Activated CD4-positive, alpha-beta T cell treated with anti-CD3 and anti-CD28 coated beads, Interleukin-2, amount 50 U/mL, for 16 hours (primary cell): ENCODE results near the gene SPATA18.

Experiments
- DNase-seq: peaks from one replicate; pipeline ENCODE4 v3.0.0-alpha.2; 2020

SPATA18 gene, protein sequence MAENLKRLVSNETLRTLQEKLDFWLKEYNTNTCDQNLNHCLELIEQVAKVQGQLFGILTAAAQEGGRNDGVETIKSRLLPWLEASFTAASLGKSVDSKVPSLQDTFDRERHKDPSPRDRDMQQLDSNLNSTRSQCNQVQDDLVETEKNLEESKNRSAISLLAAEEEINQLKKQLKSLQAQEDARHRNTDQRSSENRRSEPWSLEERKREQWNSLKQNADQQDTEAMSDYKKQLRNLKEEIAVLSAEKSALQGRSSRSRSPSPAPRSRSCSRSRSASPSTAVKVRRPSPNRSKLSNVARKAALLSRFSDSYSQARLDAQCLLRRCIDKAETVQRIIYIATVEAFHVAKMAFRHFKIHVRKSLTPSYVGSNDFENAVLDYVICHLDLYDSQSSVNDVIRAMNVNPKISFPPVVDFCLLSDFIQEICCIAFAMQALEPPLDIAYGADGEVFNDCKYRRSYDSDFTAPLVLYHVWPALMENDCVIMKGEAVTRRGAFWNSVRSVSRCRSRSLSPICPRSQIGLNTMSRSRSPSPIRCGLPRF

DNA sequence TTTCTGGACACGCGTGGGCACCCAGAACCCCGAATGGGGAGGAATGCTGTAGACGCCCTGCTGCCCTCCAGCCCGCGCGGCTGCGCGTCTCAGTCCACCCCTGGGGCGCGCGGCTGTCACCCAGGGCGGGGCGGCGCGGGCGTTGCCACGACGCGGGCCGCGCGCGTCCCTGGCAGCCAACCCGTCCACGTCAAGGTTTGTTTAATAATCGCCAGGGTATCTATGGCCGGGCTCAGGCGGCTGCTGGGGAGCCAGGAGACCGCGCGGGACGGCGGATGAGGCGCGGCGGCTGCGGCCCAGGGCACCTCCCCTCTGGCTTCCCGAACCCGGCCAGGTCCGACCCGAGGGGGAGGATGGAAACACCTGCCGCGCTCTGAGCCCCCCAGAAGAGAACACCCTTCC lies at the start of gene SPATA18:
Gene SPATA18 (plus strand): TSS at position 92 of the 402 bp plus-strand sequence. CDS start 401 bp downstream, outside the sequence.
- DNase-seq, result no peak

DNA sequence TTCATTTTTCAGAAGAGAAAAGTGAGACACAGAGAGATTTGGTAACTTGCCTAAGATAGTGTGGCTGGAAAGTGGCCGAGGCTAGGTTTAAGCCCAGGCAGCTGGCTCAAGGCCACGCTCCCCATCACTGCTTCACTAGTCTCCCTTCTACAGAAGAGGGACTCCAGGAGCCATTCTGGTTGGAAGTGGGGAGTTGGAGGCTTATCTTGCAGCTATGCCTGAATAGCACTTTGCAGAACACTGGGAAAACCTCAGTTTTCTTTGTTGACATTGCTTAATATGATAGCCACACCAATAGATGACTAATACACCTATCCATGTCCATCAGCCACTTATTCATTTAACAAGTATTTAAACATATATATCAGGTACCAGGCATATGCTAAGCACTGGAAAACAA lies 49.5 kb upstream of the SPATA18 start:
- DNase-seq, result no peak

DNA sequence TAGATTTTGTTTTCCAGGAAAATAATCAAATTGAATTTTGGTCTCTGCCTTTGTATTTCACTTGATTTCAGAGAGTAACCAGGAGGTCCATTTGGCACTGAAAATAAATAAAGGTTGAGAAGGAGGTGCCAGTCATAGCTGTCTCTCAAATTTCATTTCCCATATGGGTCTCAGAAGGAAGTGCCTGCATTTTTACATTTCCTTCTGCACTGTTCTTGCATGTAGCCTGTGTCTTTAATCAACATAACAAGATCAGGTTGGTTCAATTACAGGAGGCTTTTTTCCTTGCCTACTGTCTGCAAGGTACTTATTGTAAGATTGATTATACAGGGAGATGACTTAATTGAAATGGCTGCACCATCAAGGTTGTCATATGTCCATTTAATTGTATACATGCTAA lies 46.7 kb upstream of the SPATA18 start:
- DNase-seq, result no peak

DNA sequence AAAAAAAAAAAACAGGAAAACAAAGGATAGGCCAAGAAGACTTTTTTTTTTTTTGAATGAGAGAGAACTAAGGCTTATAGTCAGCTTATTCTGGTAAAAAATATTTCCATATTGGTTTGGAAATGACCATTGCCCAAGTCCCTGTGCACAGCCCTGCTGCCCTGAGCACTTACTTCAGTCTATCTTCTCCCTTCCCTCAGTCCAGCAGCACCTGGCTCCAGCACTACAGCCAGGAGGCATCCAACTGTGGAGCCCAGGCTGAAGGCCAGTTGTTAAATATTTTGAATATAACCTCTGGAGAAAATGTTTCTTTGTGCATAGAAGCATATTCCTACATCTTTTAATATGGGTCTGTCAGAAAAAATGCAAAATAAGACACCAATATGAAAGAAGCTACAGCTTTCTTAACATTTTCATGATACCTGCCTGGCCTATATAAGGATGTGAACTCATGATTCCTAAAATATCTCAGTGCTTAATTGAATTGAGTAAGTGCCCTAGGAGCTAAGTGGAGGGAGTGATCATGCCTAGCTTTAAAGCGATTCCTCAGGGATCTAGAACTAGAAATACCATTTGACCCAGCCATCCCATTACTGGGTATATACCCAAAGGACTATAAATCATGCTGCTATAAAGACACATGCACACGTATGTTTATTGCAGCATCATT lies 45.4 kb upstream of the SPATA18 start:
- DNase-seq, result no peak

DNA sequence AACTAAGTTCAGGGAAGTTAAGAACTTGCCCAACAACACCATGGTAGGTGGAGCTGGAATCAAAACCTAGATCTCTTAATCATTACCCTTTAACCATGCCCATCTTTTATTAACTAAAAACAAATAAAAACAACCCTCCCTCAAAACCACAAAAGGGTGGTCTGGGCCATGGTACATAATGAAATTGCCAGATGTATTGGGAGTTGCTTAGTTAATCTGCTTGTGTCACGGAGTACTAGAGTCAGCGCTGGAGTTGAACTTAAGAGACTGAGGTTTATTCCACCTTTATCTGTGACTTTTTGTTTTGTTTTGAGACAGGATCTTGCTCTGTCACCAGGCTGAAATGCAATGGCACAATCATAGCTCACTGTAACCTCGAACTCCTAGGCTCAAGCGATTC lies 44.2 kb upstream of the SPATA18 start:
- DNase-seq, result no peak

DNA sequence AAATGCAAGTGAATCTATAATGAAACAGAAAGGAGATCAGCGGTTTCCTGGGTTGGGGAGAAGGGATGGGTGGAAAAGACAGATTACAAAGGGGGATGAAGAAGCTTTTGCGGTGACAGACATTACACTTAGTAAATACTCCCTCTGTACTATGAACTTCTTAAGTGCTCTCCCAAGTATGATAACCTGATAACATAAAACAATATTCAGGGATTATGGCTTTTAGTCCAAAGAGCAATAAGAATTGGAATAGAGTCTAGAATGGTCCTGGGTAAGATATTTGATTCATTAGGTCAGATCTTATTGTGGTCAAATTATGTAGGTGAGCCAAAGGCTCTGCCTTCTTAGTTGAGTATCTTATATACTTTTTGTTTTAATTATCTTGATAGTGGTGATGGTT lies 40.1 kb upstream of the SPATA18 start:
- DNase-seq, result no peak

DNA sequence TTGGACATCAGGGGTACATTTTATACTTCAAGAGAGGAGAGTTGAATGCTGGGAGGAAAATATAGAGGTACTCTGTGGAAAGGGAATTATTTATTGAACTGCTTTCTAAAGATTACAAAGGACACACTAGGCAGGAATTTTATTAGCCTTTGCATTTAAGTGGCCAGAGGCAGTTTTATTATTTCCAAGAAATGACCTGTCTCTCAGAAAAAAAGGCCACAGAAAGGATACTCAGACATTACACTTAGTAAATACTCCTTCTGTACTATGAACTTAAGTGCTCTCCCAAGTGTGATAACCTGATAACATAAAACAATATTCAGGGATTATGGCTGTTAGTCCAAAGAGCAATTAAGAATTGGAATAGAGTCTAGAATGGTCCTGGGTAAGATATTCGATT lies 38.5 kb upstream of the SPATA18 start:
- DNase-seq, result no peak

DNA sequence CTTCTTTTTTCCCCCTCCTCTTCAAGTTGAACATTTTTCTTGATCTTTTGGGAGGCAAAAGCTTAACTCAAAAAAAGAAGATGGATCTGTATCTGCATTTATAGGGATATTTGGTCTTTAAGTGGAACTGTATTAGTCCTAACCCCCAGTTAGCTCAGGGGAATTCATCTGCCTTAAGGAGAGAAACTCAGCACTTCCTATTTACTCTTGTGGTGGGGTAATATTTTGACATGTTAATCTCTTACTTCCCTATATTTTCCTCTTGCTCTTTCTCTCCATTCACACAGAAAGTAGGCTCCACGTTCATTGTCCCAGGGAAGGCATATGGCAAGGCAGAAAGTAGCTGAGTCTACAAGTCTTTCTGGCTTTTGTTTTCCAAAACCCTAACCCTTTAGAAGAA lies 36.2 kb upstream of the SPATA18 start:
- DNase-seq, result no peak

DNA sequence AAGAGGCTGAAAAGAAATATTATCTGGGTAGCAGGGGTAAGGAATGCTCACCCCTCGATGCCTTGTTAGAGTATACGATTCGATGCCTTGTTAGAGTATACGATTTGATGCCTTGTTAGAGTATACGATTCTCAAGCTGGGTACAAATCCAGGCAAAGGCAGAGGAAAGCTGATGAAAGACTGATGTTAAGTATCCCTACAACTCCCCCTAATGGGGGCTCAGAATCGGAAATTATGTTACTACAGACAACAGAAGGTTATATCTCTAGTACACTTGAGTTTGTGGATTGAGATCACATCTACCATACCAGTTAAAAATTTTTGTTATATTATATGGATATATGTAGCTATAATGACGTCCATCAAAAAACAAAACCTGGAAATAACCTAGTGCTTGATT lies 35.7 kb upstream of the SPATA18 start:
- DNase-seq, result no peak

DNA sequence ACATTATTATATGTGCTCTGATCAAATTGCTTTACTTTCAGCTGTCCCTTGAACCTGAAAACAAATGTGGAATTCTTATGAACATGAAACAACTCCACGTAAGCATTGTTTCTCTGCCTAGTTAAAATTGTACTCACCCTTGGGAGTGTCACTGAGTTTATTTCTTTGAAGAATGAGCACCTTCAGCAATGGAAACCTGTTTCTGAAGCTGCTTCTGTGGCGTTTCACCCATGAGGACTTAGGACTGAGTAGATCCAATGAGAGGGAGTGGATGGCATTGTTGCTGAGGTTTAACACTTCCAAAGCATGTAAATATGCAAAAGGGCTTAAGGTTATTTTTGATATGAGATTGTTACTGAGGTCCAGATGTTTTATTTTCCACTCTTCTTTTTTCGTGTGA lies 34.1 kb upstream of the SPATA18 start:
- no peak for DNase-seq

DNA sequence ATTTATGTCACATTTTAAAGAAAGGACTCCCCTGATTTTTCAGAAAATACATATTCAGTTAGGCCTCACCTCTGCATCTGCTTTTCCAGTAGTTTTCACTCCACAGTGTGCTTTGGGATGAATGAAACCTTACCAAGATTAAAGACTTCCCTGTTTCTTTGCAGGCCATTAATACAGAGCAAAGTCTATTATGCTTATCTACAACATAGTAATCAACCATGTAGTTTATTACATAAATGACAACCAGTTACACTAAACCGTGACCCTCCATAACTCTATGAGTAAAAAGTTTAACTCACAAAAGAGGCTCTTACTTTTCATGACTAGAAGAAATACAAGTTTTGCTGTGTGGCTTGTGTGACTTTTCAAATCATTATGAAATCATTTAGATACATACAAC lies 33.3 kb upstream of the SPATA18 start:
- no peak for DNase-seq

DNA sequence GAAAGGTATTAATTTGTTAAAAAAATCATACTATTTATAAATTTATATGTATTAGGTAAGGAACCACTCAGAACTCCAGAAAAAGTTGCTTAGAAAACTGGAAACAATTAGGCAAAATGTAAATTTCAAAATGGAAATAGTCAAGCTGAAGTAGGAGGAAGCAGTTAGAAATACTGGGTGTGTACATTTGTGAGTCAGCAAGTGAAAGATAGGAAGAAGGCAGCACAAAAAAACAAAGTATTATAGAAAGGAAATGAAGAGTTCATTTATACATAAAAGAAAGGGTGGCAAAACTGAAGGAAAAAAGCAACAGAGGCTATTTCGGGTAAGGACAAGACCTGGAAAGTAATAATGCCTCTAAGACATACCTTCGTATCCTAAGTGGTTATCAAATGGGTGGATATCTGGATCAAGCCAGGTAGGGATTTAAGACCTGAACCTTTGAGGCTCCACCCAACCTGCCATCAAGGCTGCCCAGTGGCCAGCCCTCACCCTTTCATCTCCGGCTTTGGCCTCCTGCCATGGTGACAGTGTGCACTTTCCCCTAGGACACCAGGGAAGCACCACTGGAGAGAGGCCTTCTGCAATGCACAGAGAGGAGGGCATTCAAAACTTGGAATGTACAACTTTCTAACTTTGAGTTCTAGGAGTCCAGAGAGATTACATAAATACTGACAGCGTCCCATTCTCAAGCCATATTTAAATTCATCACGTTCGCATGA lies 31.0 kb upstream of the SPATA18 start, which contains the start of gene LRRC66:
Gene LRRC66 (minus strand): TSS at position 428 of the 722 bp plus-strand sequence. CDS start 2,750 bp downstream, outside the sequence.
- DNase-seq, result no peak

DNA sequence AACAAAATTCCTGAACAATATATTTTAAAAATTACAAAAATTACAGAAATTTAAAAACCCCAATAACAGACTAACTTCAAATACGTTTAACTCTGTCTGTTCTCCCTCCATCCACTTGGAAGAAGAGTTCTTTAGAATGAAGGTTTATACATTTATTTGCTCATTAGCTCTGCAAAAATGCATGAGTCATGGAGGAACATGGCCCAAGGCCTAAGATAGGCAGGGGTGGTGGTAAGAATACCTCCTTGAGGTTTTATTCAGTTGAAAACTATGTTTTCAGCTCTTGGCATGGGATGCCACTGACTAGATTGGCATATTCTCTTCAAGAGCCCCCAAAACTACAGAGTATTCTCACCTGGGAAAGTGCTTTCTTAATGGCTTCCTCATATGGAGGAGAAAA lies 22.1 kb upstream of the SPATA18 start:
- DNase-seq, result no peak

DNA sequence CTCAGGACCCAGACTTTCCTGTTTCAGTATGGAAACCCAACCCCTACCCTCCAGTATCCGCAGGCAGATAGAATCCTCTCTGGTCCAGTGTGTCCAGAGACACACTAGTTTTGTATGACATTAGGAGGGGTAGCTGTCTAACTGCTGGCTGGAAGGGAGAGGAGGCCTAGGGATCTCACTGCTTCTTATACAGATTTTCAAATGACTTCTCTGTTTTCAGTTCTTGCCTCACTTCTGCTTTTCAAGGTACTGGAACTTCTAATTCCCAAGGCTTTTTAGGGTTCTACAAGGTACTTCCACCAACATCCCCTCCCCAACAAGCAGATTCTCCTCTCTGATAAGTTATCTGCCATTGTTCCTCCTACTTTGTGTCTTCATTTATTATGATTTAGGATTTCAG lies 19.1 kb upstream of the SPATA18 start:
- DNase-seq, result no peak

DNA sequence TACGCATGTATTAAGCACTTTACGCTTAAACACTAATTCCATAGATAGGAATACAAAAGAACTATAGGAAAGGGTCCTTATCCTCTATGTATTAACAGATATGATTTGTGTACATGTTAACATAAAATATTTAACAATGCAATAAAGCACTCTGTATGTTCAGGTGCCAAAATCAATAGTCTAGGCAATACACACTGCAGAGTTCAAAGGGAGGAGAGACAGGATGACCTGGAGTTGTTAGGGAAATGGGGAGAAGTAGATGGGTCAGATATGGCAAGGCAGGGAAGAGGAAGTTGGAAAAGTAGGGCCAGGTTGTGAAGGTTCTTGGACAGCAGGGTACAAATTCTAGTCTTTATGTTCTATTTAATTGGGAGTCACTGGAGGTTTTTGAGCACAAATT lies 15.9 kb upstream of the SPATA18 start:
- DNase-seq, result no peak

DNA sequence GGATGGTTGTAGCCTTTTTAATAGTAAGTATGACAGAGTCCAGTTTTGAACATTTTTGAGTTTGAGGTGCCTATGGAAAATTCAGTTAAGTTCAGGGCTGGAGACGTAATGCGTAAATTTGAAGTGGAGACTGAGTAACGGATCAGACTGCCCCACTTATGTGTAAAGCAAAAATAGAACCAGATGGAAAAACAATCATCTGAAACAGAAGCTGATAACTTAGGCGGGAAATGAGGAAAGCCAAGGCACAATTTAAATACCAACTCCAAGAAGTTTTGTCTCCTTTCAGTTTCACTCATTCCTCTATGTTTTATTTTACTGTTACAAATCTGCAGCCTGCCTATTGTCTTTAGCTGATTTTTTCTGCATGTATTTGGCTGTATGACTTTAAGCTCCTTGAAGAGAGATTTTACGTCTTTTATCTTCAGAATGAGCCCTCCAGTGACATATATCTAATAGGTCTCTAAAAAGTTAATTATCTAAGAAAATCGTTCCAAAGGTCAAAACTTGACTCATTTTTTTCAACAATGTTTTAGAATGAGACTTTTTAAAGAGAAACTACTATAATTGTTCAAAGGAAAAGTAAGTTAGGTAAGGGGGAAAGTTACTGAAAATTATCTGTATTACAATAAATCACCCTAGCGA lies 14.1 kb upstream of the SPATA18 start:
- DNase-seq, result no peak

DNA sequence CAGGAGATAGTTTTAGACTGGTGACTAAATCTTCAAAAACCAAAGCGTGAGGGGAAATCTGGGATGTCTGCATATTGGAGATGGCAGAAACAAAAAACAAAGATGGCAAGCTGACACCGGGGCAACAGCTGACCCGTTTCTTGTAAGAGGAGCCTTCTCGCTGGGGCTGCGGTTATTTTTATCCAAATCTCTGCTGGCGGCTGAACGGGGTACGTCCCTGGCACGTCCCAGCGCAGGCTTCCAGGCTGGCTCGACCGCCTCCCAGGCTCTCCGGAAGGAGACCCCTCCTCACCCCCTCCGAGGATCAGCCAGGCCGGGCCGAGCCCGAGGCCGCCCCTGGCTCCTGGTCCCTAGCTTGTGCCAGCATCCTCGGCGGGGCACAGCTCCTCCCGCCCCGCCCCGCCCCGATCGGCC lies 13.4 kb upstream of the SPATA18 start:
- DNase-seq, result peak; percentile 30

DNA sequence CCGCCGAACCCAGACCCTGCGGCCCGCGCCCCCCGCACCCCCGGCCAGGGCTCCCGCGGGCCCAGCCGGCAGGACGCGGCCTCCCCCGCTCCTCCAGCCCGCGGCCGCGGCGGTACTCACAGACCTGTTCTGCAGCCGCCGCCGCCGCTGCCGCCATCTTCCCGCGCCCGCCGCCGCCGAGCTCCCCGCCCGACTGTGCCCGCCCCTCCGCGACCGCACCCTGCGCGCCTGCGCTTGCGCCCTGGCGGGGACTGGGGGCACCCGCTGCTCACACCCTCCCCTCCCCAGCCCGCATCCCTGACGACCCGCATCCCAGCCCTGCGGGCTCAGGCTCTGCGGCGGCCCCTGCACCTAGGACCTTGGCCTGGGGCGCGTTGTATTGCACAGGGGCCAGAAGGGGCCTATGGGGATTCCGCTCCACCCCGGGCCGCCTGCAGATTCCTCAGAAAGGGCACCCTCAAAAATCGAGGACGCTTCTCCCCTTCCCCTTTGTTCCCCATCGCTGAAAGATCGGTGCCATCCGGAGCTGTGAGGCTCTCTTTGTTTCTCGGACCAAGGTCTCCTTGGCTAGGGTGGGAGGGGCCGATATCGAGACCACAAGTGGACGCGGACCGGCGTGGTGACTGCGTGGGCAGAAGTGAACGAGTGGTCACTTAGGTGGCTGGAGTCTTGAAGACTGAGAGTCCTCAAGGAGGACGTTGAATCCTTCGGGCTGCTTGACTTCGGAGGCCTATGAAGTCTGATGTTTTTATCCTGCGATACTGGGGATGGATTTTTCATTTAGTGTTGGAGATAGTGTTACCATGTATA lies 12.8 kb upstream of the SPATA18 start, which contains the start of gene SGCB:
Gene SGCB (minus strand): TSS at position 197 of the 810 bp plus-strand sequence. CDS start 40 bp downstream, at position 157.
- DNase-seq, result peak; percentile 74

DNA sequence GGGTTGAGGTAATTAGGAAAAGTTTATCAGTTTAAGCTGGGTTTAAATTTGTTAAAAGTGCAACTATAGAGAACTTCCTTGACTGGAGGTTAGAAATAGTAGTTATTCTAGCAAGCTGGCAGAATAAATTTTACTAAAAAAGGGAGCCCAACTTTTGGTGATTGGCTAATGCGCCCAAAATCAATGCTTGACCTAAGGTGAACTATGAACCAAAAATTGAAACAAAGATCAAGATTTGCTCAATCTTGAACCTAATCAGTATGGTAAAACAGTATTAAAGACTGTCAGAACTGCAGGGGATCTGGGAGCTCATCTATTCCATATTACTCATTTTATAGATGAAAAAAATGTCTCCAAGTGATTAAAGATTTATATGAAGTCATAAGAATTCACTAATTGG lies 6.1 kb upstream of the SPATA18 start:
- no peak for DNase-seq

DNA sequence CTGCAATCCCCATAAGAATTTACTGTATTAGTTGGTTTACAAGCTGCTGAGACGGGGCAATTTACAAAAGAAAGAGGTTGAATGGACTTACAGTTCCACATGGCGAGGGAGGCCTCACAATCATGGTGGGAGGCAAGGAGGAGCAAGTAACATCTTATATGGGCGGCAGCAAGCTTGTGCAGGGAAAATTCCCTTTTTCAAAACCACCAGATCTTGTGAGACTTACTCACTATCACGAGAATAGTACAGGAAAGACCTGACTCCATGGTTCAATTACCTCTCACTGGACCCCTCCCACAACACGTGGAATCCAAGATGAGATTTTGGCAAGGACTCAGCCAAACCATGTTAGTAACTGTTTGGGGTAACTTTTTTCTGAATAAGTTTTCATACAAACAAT lies 1.8 kb upstream of the SPATA18 start:
- no peak for DNase-seq

DNA sequence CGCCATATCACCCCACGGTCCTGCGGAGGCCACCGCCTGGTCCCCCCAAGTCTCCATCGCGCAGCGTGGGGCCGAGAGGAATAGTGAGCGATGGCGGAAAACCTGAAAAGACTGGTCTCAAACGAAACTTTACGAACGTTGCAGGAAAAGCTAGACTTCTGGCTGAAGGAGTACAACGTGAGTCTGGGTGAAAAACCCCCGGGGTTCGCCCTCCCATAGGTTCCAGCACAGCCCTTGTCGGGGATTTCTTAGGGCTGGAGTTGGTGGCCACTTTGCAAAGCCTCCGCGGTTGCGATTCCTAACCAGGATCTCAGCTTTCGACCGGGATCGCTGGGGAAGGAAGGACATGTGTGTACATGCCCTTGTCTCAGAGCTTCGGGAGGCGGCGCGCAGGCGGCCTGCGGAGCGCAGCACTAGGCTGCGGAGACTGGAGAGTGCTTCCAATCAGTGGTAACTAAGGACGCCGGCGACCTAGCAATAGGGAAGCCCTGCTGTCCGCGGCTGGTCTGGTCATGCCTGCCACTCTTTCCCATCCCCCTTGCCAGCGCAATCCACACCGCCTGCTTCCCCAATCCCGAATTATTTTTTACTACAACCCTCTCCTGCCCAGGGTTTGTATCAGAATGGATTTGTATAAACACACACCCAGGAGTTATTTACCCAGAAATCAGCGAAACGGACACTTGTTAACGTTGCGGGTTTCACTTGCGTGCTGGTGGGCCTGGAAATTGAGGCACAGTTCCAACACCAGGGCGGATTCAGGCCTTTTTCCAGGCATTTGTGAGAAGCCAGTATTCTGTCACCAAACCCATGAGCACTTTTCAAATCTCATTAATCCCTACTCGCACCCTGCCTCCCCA lies 741 bp downstream of the SPATA18 start:
- no peak for DNase-seq
